K562 (cell line): Measurements from ENCODE around the gene IFI27L2. TPM values are rescaled to one million over a fixed set of nuclear protein-coding genes. Genes with fewer than 3 reads are reported as not detected.

Experiments
- ATAC-seq: fragments of 200-7000 bp; cut with Tn5 transposase; 3 replicates; pipeline ENCODE4 v1.9.1; 2020; ENCODE audit warnings: moderate library complexity
- BruUV-seq: library from RNA; stranded (reverse); fragments of 400-500 nt; replicated peaks from 2 replicates; lab custom pipeline; 2021; lab: Mats Ljungman, UMichigan
- CTCF ChIA-PET: fragments of 300-600 bp; formaldehyde crosslinking; extraction: SDS; loops from one replicate; lab custom pipeline; 2021; ENCODE audit warnings: low intra/inter-chr PET ratio; lab: Yijun Ruan, JAX
- POLR2A ChIA-PET: fragments of 300-600, 350-650 bp; sonication (Branson Sonifier 250); formaldehyde crosslinking; extraction: SDS; loops from one replicate; lab custom pipeline; 2021; ENCODE audit warnings: antibody characterized with exemption, inconsistent platforms; lab: Yijun Ruan, JAX
- DNase-seq, 4 experiments: peaks; one replicate each; pipeline versions ENCODE4 v3.0.0 to v3.0.0-alpha.2; 2011 to 2018; ENCODE audit warnings: low spot score in 3 of 4, mixed read lengths in 3 of 4; ENCODE audit errors: extremely low read depth in 1 of 4
- FAIRE-seq: peaks from 2 replicates; lab custom pipeline; 2011; peaks lifted over from hg19 to GRCh38; lab: Jason Lieb, UNC
- H2AFZ ChIP-seq: 2 replicates; pipeline ENCODE4 v1.6.0; 2011; ENCODE audit warnings: low read depth, low read length, control low read depth, inconsistent platforms
- H3K27ac ChIP-seq: fragments of 200-600 bp; 3 replicates; pipeline ENCODE4 v1.8.0; 2011; ENCODE audit warnings: low read depth, mild to moderate bottlenecking, control low read depth, inconsistent platforms, low read length, moderate library complexity, mixed read lengths; ENCODE audit errors: extremely low read depth
- H3K27me3 ChIP-seq, 2 experiments: fragments of 300-600 bp in 1 of 2; 2 replicates in 1 of 2; 3 replicates in 1 of 2; pipeline versions ENCODE4 v1.6.0 to v1.8.0; 2011; ENCODE audit warnings: inconsistent platforms in 2 of 2, low read length in 2 of 2, mild to moderate bottlenecking in 1 of 2, mixed read lengths in 1 of 2, moderate library complexity in 1 of 2; ENCODE audit not compliant: control insufficient read depth in 2 of 2, insufficient read depth in 2 of 2
- H3K36me3 ChIP-seq: fragments of 300-600 bp; 3 replicates; pipeline ENCODE4 v1.8.0; 2011; ENCODE audit warnings: mild to moderate bottlenecking, low read length, inconsistent platforms; ENCODE audit not compliant: control insufficient read depth, insufficient read depth
- H3K4me1 ChIP-seq, 2 experiments: fragments of 200-600 bp in 1 of 2; replicated peaks in 1 of 2; 2 replicates in 1 of 2; 3 replicates in 1 of 2; pipeline versions ENCODE4 v1.5.1 to v1.8.0; 2011; ENCODE audit warnings: inconsistent platforms in 2 of 2, low read length in 2 of 2, mild to moderate bottlenecking in 1 of 2, mixed read lengths in 1 of 2, moderate library complexity in 1 of 2; ENCODE audit not compliant: control insufficient read depth in 2 of 2, insufficient read depth in 2 of 2
- H3K4me2 ChIP-seq: 2 replicates; pipeline ENCODE4 v1.6.1; 2011; ENCODE audit warnings: low read length, control low read depth, inconsistent platforms, mixed read lengths; ENCODE audit not compliant: insufficient read depth
- H3K4me3 ChIP-seq: fragments of 200-600 bp; sonication (generic), shearing (Covaris generic); 2 replicates; pipeline ENCODE4 v1.5.1; 2016; ENCODE audit warnings: control low read depth, inconsistent platforms
- H3K79me2 ChIP-seq: fragments of 200-600 bp; 3 replicates; pipeline ENCODE4 v1.8.0; 2011; ENCODE audit warnings: low read length, inconsistent platforms; ENCODE audit not compliant: control insufficient read depth, insufficient read depth
- H3K9ac ChIP-seq, 2 experiments: 2 replicates each; pipeline versions ENCODE4 v1.6.0 to v1.6.1; 2011; ENCODE audit warnings: low read depth in 2 of 2, low read length in 2 of 2, control low read depth in 1 of 2, inconsistent platforms in 1 of 2, mild to moderate bottlenecking in 1 of 2, mixed read lengths in 1 of 2; ENCODE audit not compliant: insufficient read depth in 1 of 2
- H3K9me1 ChIP-seq: one replicate; pipeline ENCODE4 v1.6.0; 2011; ENCODE audit warnings: inconsistent platforms, mild to moderate bottlenecking, low read length, moderate library complexity; ENCODE audit not compliant: control insufficient read depth, insufficient read depth
- H3K9me3 ChIP-seq: replicated peaks from 2 replicates; pipeline ENCODE4 v1.5.1; 2011; ENCODE audit warnings: low read depth, low read length, inconsistent platforms; ENCODE audit not compliant: control insufficient read depth, insufficient read depth
- H4K20me1 ChIP-seq: replicated peaks from 2 replicates; pipeline ENCODE4 v1.6.1; 2011; ENCODE audit warnings: low read length, inconsistent platforms, mixed read lengths; ENCODE audit not compliant: control insufficient read depth, insufficient read depth
- CHD1 ChIP-seq: fragments of 200-600 bp; sonication (generic); IDR thresholded peaks from one replicate; pipeline ENCODE4 v1.6.1; 2012; ENCODE audit warnings: mild to moderate bottlenecking, moderate library complexity, low read length, inconsistent platforms
- POLR2H ChIP-seq: IDR thresholded peaks from 2 replicates; pipeline ENCODE4 v1.6.1; 2016; ENCODE audit warnings: missing genetic modification characterization, low read depth, mild to moderate bottlenecking, control low read depth, missing compliant biosample characterization, moderate library complexity
- RFX1 ChIP-seq: fragments of 450-650 bp; IDR thresholded peaks from 2 replicates; pipeline ENCODE4 v1.6.1; 2016; ENCODE audit warnings: mild to moderate bottlenecking, moderate library complexity
- ZC3H8 ChIP-seq: fragments of 450-650 bp; IDR thresholded peaks from 2 replicates; pipeline ENCODE4 v1.6.1; 2017
- ZNF79 ChIP-seq: fragments of 250-450 bp; sonication (Bioruptor Pico); IDR thresholded peaks from 2 replicates; pipeline ENCODE4 v1.4.0; 2020; ENCODE audit warnings: low read depth, mild to moderate bottlenecking, moderate library complexity
- WGBS: fragments of 100-300 bp; shearing (Covaris generic); methylation state at CpG from one replicate; pipeline ENCODE4 v1.1.6; 2016; ENCODE audit warnings: low coverage, mixed read lengths; ENCODE audit not compliant: insufficient coverage; ENCODE audit errors: missing lambda C conversion rate; 5-methylcytosine and 5-hydroxymethylcytosine counted together
- in situ Hi-C: fragments of 300-500 bp; cut with MboI; formaldehyde crosslinking; loops from 4 replicates; pipeline ENCODE4 v1.15.0; 2018; ENCODE audit warnings: inconsistent platforms, mixed read lengths
- intact Hi-C: fragments of 100-400 bp; cut with micrococcal nuclease; formaldehyde crosslinking; loops from 2 replicates; pipeline ENCODE4 v1.14.2; 2022
- polyA plus RNA-seq, 8 experiments: library from polyadenylated mRNA; depleted of rRNA in 4 of 8; stranded (reverse) in 5 of 8; unstranded in 3 of 8; fragments of >200 nt; fragmentation: Nextera tagmentation in 2 of 8; fragmentation: Illumina TruSeq in 1 of 8; extraction: Ambion mirVana in 2 of 8; extraction: Trizol in 1 of 8; gene quantifications; 2 replicates each; pipeline versions ENCODE4 v1.2.1 to v1.2.3, GENCODE V29; 2011 to 2014; ENCODE audit warnings: inconsistent platforms in 1 of 8, missing spikeins in 1 of 8
- total RNA-seq, 7 experiments: library from RNA; depleted of rRNA in 6 of 7; stranded (reverse); fragments of >200 nt in 6 of 7; fragmentation: Illumina TruSeq in 2 of 7; extraction: Trizol in 2 of 7; gene quantifications; 2 replicates each; pipeline versions ENCODE4 v1.2.1 to v1.2.3, GENCODE V29; 2011 to 2021; ENCODE audit warnings: low replicate concordance in 1 of 7

IFI27L2 gene
- total and polyA plus RNA-seq, 9 of the 15 experiments (the other 6 are each of a cell fraction or from before 2014, with no cell fraction given) = 1.0 to 9.3 (median 4.1) TPM

- no peaks in the 10 kb centered on the region for H3K36me3 ChIP-seq
- H3K79me2 ChIP-seq = no peaks in the 10 kb centered on the region
- CTCF ChIA-PET = no interaction called here
- no peaks in the 10 kb centered on the region for H4K20me1 ChIP-seq
- H3K9me3 ChIP-seq = no peaks in the 10 kb centered on the region
- H3K4me1 ChIP-seq = no peaks in the 10 kb centered on the region; a peak in 1 of 5 replicates
- no peaks in the 10 kb centered on the region for H3K9me1 ChIP-seq
- no peak overlapping the region for H3K4me2 ChIP-seq
- TF ChIP-seq POLR2H (no peak), RFX1 (peak; percentile 36; the same call in 1 of the 2 replicates), ZC3H8 (no peak)
- intact Hi-C loops (no loop called here), in situ Hi-C loops (no loop called here)
- H2AFZ ChIP-seq = no peak overlapping the region
- no peak for FAIRE-seq
- H3K9ac ChIP-seq = no peak overlapping the region; a peak in 1 of 4 replicates
- under 1% methylated on average over 17 of the region's 26 CpGs for WGBS
- H3K27me3 ChIP-seq = peaks cover 0 to 18% of the 10 kb centered on the region in 2 experiments; a peak in 1 of 5 replicates
- POLR2A ChIA-PET = no interaction called here
- no peak overlapping the region for H3K4me3 ChIP-seq
- no peak for DNase-seq
- no peak overlapping the region for H3K27ac ChIP-seq
- no peak for ATAC-seq
- no TSS peak for BruUV-seq
Observed at GRCh38 chr14:94164685-94165431, 35.5 kb upstream of the IFI27L2 start.

DNA sequence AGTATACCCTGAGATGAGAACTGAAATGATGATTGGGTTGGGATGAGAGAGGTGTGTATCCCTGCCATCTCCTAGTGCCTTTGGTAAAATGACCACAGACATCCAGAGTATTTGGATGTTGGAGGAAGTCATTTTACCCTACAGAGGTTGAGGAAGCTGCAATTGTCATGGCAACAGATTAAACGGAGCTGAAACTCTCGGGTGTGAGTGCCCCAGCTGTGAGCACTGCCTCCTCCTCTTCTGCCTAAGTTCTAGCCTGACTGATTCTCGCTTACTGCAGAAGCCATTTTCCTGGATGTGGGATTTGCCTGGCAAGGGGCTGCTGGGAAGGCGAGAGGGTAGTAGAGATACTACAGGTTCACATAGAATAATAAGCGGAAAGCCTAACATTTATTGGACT lies 34.4 kb upstream of the IFI27L2 start:
- intact Hi-C loops = no loop called here
- DNase-seq (no peak), ATAC-seq (no peak), FAIRE-seq (no peak)
- WGBS = 4% methylated on average over 4 of the region's 5 CpGs
- Histone ChIP-seq H3K36me3 (no peaks in the 10 kb centered on the region), H3K9me1 (no peaks in the 10 kb centered on the region), H3K9ac (no peak overlapping the region), H3K4me1 (no peaks in the 10 kb centered on the region; a peak in 1 of 5 replicates), H4K20me1 (no peaks in the 10 kb centered on the region), H3K27me3 (peaks cover 0 to 18% of the 10 kb centered on the region in 2 experiments; a peak in 1 of 5 replicates), H2AFZ (no peak overlapping the region)
- in situ Hi-C loops = no loop called here
- CTCF ChIA-PET = no interaction called here
- TF ChIP-seq RFX1 = peak; percentile 18; the same call in 1 of the 2 replicates
- TF ChIP-seq ZNF79 (CRISPR knock-in tag) = no peak
- TF ChIP-seq CHD1 = no peak
- TF ChIP-seq, all 486 proteins: peak for 1
- BruUV-seq = no TSS peak
- Histone ChIP-seq H3K4me3 (no peak overlapping the region), H3K79me2 (no peaks in the 10 kb centered on the region), H3K27ac (no peak overlapping the region), H3K4me2 (no peak overlapping the region), H3K9me3 (no peaks in the 10 kb centered on the region)
- POLR2A ChIA-PET = no interaction called here
